GM08714 (cell line): ENCODE results near the gene NIPAL3.

Experiments
- H3K4me3 ChIP-seq: fragments of 200-500 bp; sonication (Bioruptor generic); 2 replicates; pipeline ENCODE4 v1.5.1; 2014; ENCODE audit warnings: mild to moderate bottlenecking, low read length, inconsistent platforms
- ZNF274 ChIP-seq: IDR thresholded peaks from 2 replicates; pipeline ENCODE4 v1.6.1; 2012; ENCODE audit warnings: mild to moderate bottlenecking, low read depth, low read length

NIPAL3 gene

DNA sequence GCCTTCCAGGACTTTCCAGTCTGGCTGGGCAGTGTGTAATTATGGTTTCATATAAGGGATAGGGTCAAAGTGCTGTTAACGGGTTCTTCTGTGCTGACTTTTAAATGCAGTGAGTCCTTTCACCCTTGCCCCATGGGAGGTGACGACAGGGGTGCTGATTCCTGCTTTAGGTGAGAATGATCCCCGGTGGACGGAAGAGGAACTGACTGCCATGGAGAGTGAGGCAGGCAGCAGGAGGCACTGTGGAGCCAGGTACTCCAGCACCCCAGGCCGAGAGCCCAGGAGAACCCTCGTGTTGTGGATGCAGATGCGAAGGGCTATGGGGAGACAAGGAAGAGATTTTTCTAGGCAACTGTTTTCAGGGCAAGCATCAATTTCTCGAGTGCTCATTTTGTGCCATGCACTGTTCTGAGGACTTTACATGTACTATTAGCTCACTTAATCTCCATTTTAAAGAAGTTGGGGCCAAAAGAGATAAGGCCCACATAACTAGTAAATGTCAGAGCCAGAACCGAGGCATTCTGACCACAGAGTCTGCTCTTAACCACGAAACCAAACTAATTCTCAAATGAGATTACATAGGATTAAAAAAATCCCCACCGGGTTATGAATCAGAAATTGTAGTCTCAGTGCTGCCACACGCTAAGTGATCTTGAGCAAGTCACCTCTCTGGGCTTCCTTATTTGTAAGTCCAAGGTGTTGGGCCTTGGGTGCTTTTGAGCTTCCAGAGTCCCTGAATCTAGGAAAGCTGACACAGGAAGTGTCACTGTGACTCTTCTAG lies 30.3 kb upstream of the NIPAL3 start:
- no peak overlapping the region for H3K4me3 ChIP-seq
- TF ChIP-seq ZNF274: no peak

DNA sequence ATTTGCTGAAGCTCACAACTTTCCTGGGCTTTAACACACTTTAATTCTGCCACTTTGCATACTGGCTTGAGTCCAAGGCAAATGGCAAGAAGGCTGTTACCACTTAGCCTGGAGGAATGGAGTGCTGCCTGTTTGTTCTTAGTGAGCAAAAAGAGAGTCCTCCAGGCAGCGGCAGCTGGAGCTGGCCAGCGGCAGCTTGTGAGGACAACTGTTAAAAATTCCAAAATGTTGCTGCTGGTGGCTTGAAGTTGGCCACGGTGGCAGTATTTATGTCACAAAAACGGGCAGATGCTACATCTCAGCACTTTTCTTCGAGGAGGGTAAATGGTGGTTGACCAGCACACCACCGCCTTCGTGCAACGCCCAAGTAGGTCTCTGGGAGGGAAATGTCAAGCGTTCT lies 29.4 kb upstream of the NIPAL3 start:
- no peak for TF ChIP-seq ZNF274
- no peak overlapping the region for H3K4me3 ChIP-seq

DNA sequence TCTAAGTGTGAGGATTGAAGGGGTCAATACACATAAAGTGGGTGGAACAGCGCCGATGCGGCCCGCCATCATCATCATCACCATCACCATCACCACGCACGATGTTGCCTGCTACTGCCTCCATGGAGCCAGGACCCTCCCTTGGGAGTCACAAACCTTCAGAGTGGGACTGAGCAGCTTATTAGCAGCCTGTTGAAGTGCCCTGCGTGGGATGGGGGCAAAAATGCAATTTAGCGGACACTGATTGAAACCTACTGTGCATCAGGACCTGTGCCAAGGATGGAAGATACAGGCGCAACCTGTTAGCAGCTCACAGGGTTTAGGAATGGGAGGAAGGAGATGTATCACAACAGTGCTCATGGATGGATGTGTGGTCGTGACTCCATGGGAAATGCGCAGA lies 28.7 kb upstream of the NIPAL3 start:
- no peak for TF ChIP-seq ZNF274
- H3K4me3 ChIP-seq: no peak overlapping the region

DNA sequence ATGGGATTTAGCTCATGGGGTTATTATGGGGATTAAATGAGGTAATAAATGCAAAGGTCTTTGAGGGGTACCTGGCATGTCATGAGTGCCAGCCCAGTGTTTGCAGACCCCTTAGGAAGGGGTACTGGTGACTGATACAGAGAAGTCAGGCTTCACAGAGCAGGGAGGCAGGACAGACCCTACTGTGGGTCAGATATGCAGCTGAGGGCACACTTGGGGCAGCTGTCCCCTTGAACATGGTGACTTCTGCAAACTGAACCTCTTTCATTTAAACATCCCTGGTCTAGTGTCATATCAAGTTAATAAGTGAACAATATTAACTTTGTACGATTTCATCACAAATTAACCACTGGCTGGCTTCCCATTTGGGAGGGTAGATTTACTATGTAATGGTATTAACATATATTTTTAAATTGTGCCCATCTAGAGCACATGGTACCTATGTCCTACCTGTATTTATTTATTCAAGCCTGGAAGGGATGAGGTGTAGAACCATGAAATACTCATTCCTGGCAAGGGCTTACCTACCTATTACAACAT lies 27.9 kb upstream of the NIPAL3 start:
- H3K4me3 ChIP-seq: no peak overlapping the region
- no peak for TF ChIP-seq ZNF274

DNA sequence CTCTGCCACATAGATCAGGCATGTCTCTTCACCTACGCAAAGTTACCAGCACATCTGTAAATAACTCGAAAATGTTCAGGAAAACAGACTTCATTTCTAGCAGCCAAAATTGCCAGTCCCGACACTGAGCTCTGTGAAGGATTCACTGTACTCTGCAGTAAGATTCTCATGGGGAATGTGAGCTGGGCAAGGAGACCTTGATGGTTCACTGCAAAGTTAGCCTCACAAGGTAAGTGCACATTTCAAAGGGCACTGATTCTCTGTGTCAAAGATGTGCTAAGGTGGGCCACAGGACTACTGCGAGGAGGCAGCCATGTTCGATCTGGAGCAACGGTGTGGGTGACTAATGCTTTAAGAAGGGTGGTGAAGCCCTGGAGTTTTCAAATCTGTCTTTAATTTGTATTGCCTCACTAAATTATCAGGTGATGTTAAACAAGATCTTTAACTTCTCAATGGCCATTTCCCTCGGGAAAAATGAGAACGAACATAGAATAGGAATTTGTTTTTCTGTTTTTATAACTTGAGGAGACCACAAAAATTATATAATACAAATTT lies 27.2 kb upstream of the NIPAL3 start:
- no peak overlapping the region for H3K4me3 ChIP-seq
- TF ChIP-seq ZNF274: no peak

DNA sequence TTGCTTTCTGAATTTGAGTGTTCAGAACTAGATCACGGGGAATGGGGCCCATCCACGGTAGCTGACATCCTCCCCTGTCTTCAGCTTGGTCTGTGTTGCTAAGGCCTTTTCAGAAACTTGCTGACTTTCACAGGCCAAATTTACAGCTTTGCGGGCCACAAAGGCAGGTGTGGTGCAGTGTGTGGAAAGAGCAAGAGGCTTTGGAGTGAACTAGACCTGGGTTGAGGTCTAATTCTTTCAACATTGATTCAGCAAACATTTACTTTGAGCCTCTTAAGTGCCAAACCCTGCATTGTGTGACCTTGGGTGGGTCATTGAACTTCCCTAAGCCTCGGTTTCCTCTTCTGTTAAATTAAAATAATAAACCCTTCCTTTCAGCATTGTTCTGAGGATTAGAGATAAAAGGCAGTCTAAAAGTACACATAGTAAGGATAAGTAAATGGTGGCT lies 26.3 kb upstream of the NIPAL3 start:
- no peak for TF ChIP-seq ZNF274
- no peak overlapping the region for H3K4me3 ChIP-seq

DNA sequence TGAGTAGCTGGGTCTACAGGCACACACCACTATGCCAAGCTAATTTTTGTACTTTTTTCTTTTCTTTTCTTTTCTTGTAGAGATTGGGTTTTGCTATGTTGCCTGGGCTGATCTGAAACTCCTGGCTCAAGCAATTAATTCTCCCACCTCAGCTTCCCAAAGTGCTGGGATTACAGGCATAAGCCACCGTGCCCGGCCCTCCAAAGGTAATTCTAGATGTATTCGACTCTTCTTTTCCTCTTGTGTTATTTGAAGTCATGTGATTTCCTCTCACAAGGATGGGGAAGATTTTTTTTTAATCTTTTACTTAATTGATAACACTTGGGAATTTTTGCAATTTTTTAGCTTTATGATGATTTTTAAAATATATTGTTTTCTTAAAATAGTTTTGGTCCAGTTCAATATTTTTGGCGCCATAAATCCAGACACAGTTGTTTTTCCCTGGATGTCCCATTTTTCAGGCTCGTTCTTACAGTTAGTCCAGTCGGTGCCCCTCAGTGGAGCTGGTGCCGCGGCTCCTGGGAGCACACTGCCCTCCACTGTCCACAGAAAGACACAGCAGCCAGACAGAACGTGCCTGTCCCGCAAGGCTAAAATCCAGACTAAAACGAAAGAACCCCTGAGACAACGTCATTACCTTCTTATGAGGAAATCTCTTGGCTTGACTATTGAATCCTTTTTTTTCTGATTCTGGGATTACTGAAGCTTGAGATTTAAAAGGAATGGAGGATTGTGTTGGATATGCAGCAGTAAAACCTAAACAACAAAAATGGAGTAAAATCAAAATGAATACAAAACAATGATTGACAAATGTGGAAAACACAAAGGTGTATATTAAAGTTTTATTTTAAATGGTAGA lies 24.4 kb upstream of the NIPAL3 start:
- no peak overlapping the region for H3K4me3 ChIP-seq
- TF ChIP-seq ZNF274: no peak

DNA sequence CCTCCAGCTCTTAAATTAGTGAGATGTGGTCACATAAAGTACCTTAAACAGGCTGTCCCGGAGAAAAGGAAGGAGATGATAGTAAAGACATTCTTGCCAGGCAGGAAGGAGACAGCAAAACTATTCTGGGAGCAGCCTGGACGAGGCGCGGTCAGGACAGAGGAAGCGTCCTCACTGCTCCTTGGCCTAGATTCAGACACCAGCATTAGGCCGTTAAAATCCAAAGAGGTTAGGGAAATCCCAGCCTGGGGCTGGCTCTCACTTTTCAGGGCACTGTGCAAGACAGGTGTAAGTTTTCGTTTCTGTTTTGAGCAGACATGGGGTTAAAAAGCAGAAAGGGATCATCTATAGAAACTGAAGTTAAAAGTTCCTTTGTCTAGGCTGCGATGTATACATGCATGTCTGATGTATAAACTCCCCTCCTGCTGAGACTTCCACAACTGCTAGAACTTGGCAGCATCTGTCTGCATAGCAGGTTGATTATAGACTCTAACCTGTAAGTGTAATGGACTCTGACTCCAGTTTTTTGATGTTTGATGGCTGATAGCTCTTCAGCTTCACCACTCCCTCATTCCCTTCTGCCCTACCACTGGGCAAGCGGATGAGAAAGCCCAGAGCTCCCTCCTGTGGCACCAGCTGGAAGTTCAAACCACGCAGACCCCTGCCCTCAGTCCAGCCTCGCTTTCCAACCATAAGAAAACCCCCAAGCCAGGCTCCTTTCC lies 23.6 kb upstream of the NIPAL3 start:
- TF ChIP-seq ZNF274: no peak
- peak overlapping the region; percentile 62; the same call in 1 of the 2 replicates for H3K4me3 ChIP-seq

DNA sequence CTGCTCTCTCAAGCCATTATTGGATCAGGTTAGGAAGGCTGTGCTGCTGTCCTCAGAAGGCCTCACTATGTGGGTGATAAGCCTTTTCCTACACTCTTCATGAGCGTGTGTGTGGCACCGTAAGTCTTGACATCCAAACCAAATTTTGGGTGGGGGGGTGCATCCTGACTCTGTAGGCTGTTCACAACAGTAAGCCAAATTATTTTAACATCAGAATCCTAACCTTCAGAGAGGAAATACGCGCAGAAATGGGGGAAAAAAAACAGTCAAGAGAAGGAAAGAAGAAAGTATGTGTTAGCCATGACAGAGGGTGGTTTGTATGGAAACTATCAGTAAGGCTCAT lies 23.0 kb upstream of the NIPAL3 start:
- peak overlapping the region; percentile 0; the same call in 1 of the 2 replicates for H3K4me3 ChIP-seq
- TF ChIP-seq ZNF274: no peak

DNA sequence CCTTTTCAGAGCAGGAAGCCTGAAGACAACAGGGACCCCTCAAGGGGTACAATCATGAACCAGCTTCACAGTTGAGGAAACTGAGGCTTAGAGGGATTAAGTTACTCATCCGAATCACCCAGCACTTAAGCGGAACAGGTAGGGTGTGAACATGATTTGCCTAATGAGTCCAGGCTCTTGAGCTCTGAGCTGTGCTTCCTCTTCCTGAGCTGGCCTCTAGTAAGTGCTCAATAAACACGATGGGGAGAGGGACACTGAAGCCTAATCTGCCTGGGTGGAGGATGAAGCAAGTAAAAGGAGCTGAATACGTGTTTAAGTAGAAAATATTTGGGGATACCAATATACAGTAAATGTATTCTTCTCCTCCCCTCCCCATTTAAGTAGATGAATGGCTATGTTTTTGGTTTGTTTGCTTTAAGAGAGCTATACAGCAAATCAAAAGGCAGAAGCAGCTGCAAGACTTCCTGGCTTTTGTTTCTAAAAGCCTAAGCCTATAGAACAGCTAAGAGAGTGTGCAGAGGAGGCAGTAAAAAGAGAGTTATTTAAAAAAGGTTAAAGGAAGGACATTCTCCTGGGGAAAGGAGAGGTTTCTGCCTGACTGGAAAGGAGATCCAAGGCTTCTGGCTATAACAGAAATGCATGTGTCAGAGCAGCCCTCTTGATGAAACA lies 22.5 kb upstream of the NIPAL3 start:
- no peak overlapping the region; the same call in 1 of the 2 replicates for H3K4me3 ChIP-seq
- no peak for TF ChIP-seq ZNF274

DNA sequence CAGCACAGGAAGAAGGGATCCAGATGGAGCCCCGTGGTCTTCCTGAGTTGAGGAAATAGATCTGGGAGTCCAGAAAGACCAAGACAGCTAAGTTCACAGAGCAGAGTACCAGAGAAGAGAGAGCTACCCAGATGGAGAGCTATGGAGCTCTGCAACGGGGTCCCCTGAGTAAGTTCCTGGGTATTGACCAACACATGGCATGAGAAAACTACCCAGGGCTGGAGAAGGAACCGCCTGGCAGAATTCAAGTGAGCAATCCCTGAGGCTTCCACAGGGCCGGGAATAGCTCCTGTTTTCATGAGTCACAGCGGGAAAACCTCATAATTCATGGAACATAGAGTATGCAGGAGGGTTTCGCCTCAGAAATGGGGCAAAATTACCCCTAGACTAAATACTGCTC lies 21.7 kb upstream of the NIPAL3 start:
- no peak for TF ChIP-seq ZNF274
- no peak overlapping the region for H3K4me3 ChIP-seq

DNA sequence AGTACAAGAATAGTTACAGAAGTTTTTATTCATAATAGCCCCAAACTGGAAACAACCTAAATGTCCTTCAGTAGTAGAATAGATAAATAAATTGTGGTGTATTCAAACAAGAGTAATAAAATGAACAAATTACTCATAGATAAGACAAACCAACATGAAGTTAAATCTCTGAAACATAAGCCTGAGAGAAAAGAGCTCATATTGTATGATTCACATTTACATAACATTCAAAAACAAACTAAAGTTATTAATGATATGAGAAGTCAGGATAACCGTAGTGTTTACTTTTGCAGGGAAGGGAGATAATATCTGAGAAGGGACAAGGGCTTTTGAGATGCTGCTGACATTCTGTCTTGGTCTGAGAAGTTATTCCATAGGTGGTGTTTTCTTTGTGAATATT lies 15.5 kb upstream of the NIPAL3 start:
- no peak for TF ChIP-seq ZNF274
- H3K4me3 ChIP-seq: no peak overlapping the region

DNA sequence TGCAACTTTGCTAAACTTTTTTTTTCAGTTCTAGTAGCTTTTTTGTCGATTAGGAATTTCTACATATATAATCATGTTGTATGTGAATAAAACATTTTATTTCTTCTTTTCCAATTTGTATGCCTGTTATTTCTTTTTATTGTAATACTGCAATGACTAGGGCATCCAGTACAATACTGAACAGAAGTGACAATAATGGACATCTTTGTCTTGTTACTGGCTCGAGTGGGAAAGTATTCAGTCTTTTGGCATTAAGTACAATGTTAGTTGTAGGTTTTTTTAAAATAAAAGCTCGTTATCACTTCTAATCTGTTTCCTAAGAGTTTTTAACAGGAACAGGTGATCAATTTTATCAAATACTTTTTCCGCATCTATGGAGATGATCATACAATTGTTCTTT lies 11.8 kb upstream of the NIPAL3 start:
- TF ChIP-seq ZNF274: no peak
- no peak overlapping the region for H3K4me3 ChIP-seq
